H1 (cell line): Measurements from ENCODE around the gene OR2A2.

Experiments used
- HDAC6 ChIP-seq: IDR thresholded peaks from one replicate; pipeline ENCODE4 v1.7.1; 2012; ENCODE audit warnings: low read depth, mild to moderate bottlenecking, inconsistent platforms, low read length, moderate library complexity
- POU5F1 ChIP-seq: IDR thresholded peaks from 2 replicates; pipeline ENCODE4 v1.6.1; 2011; ENCODE audit warnings: low read depth, mild to moderate bottlenecking, low read length, moderate library complexity
- YY1 ChIP-seq: IDR thresholded peaks from 2 replicates; pipeline ENCODE4 v1.6.1; 2011; ENCODE audit warnings: low read depth, mild to moderate bottlenecking, low read length

DNA sequence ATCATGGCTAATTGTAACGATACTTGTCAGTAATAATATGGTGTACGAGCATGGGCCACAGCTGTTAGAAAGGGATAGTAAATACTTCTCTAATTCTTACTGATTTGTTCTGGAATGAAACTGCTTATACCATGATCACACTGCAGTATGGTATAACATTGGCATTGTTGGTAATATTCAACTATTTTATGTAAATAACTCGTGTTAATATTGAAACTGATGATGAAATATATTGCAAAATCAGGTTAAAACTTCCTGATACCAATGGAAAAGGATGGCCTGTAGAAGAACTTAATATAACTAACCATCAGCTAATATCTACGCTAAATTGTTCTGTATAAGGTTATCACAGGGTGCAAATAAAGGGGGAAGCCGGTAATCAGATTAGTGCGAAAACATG lies 23.9 kb downstream of the OR2A2 start:
- TF ChIP-seq POU5F1, result no peak
- no peak for TF ChIP-seq YY1
- TF ChIP-seq HDAC6, result no peak
